Measurements from ENCODE around the gene PRND.

GRCh38 chr20:4771004-4771403 lies 49.3 kb downstream of the PRND start:
- TF ChIP-seq CTCF (IDR thresholded peaks at IDR 0.05; ENCODE audit: low read depth, low read length) (no peak), POLR2A (IDR thresholded peaks at IDR 0.05; ENCODE audit: extremely low read depth, insufficient read length) (no peak), MAX (IDR thresholded peaks at IDR 0.05; ENCODE audit: low read depth, low read length) (no peak), MYC (IDR thresholded peaks at IDR 0.05; ENCODE audit: low read depth, low read length) (no peak)
